Osteoblast (primary cell): ENCODE measurements around the gene NETO2. TPM values are rescaled to one million over a fixed set of nuclear protein-coding genes. Genes with fewer than 3 reads are reported as not detected.
A peak's percentile ranks its signal among the peaks of the same experiment; 100 is the strongest.

Experiments used
- DNase-seq: peaks from one replicate; pipeline ENCODE4 v3.0.0; 2011; ENCODE audit warnings: low spot score, mixed read lengths; ENCODE audit not compliant: insufficient read length; ENCODE audit errors: missing footprints
- H2AFZ ChIP-seq: 2 replicates; pipeline ENCODE4 v1.6.0; 2011; ENCODE audit warnings: mild to moderate bottlenecking, low read length
- H3K27ac ChIP-seq: 2 replicates; pipeline ENCODE4 v1.5.1; 2011; ENCODE audit warnings: mild to moderate bottlenecking, low read depth, low read length, moderate library complexity
- H3K27me3 ChIP-seq: 2 replicates; pipeline ENCODE4 v1.6.0; 2012; ENCODE audit warnings: mild to moderate bottlenecking, control low read depth, inconsistent platforms, low read length, moderate library complexity; ENCODE audit not compliant: insufficient read depth
- H3K36me3 ChIP-seq: 2 replicates; pipeline ENCODE4 v1.5.1; 2011; ENCODE audit warnings: mild to moderate bottlenecking, low read length, control low read depth, moderate library complexity; ENCODE audit not compliant: insufficient read depth
- H3K4me1 ChIP-seq: 2 replicates; pipeline ENCODE4 v1.5.1; 2011; ENCODE audit warnings: mild to moderate bottlenecking, low read length, control low read depth, moderate library complexity; ENCODE audit not compliant: insufficient read depth
- H3K4me2 ChIP-seq: 2 replicates; pipeline ENCODE4 v1.6.0; 2011; ENCODE audit warnings: mild to moderate bottlenecking, low read length; ENCODE audit not compliant: insufficient read depth
- H3K4me3 ChIP-seq: fragments of 200-600 bp; sonication (generic); 3 replicates; pipeline ENCODE4 v1.5.1; 2012; ENCODE audit warnings: mild to moderate bottlenecking, low read length, inconsistent platforms; ENCODE audit not compliant: insufficient read depth
- H3K79me2 ChIP-seq: 2 replicates; pipeline ENCODE4 v1.6.0; 2012; ENCODE audit warnings: mild to moderate bottlenecking, low read length, control low read depth, inconsistent platforms; ENCODE audit not compliant: insufficient read depth
- H3K9me3 ChIP-seq: 2 replicates; pipeline ENCODE4 v1.5.1; 2011; ENCODE audit warnings: low read depth, low read length, control low read depth
- H4K20me1 ChIP-seq: 2 replicates; pipeline ENCODE4 v1.6.0; 2012; ENCODE audit warnings: mild to moderate bottlenecking, low read length, control low read depth; ENCODE audit not compliant: insufficient read depth
- CTCF ChIP-seq: IDR thresholded peaks from 2 replicates; pipeline ENCODE4 v1.5.1; 2011; ENCODE audit warnings: mild to moderate bottlenecking, low read depth, low read length, moderate library complexity; ENCODE audit errors: extremely low read depth
- total RNA-seq: library from RNA; depleted of rRNA; stranded (reverse); fragments of >200 nt; gene quantifications from 2 replicates; pipeline ENCODE4 v1.2.3, GENCODE V29; 2012

Gene NETO2
- total RNA-seq, 1 donor, result 5.8 TPM

GRCh38 chr16:47144559-47144877 lies 773 bp upstream of the NETO2 start:
- Histone ChIP-seq H3K4me1 (peaks cover 4% of the 10 kb centered on the region), H3K36me3 (no peaks in the 10 kb centered on the region), H3K9me3 (no peaks in the 10 kb centered on the region), H3K4me2 (peak overlapping the region; percentile 82), H3K27me3 (no peaks in the 10 kb centered on the region), H4K20me1 (no peaks in the 10 kb centered on the region), H3K79me2 (no peaks in the 10 kb centered on the region), H3K4me3 (peak overlapping the region; percentile 65), H3K27ac (no peak overlapping the region), H2AFZ (peak overlapping the region; percentile 70)
- no peak for TF ChIP-seq CTCF
- DNase-seq, result peak; percentile 81

GRCh38 chr16:47142821-47143676 lies 696 bp downstream of the NETO2 start:
- peak overlapping the region; percentile 79 for H2AFZ ChIP-seq
- H3K4me1 ChIP-seq, result peaks cover 4% of the 10 kb centered on the region
- peak overlapping the region; percentile 96 for H3K4me2 ChIP-seq
- no peaks in the 10 kb centered on the region for H3K36me3 ChIP-seq
- H3K27me3 ChIP-seq, result no peaks in the 10 kb centered on the region
- TF ChIP-seq CTCF, result peak; percentile 33
- H3K79me2 ChIP-seq, result no peaks in the 10 kb centered on the region
- H3K4me3 ChIP-seq, result peak overlapping the region; percentile 74
- H3K27ac ChIP-seq, result peak overlapping the region; percentile 1
- no peaks in the 10 kb centered on the region for H3K9me3 ChIP-seq
- DNase-seq, result peak; percentile 94
- H4K20me1 ChIP-seq, result no peaks in the 10 kb centered on the region

GRCh38 chr16:47142486-47142820 lies 1.3 kb downstream of the NETO2 start:
- TF ChIP-seq CTCF, result no peak
- Histone ChIP-seq H3K4me2 (peak overlapping the region; percentile 96), H4K20me1 (no peaks in the 10 kb centered on the region), H3K36me3 (no peaks in the 10 kb centered on the region), H3K79me2 (no peaks in the 10 kb centered on the region), H3K9me3 (no peaks in the 10 kb centered on the region), H2AFZ (peak overlapping the region; percentile 79), H3K4me1 (peaks cover 4% of the 10 kb centered on the region), H3K4me3 (peak overlapping the region; percentile 74), H3K27ac (peak overlapping the region; percentile 1), H3K27me3 (no peaks in the 10 kb centered on the region)
- peak; percentile 92 for DNase-seq

GRCh38 chr16:47141773-47142485 lies 1.8 kb downstream of the NETO2 start:
- Histone ChIP-seq H2AFZ (peak overlapping the region; percentile 79), H3K4me1 (peaks cover 4% of the 10 kb centered on the region), H3K36me3 (no peaks in the 10 kb centered on the region), H3K4me2 (peak overlapping the region; percentile 96), H4K20me1 (no peaks in the 10 kb centered on the region), H3K27me3 (no peaks in the 10 kb centered on the region), H3K27ac (peak overlapping the region; percentile 1), H3K9me3 (no peaks in the 10 kb centered on the region), H3K4me3 (peak overlapping the region; percentile 74), H3K79me2 (no peaks in the 10 kb centered on the region)
- DNase-seq, result peak; percentile 96
- TF ChIP-seq CTCF, result peak; percentile 98
